Keratinocyte (primary cell): Measurements from ENCODE around the gene MYBPH. TPM values are rescaled to one million over a fixed set of nuclear protein-coding genes. Genes with fewer than 3 reads are reported as not detected.

Experiments used
- DNase-seq: peaks from one replicate; pipeline ENCODE4 v3.0.0-alpha.2; 2011; ENCODE audit warnings: low read depth, missing footprints, low spot score
- FAIRE-seq: peaks from 2 replicates; lab custom pipeline; 2011; peaks lifted over from hg19 to GRCh38; lab: Jason Lieb, UNC
- H2AFZ ChIP-seq: 2 replicates; pipeline ENCODE4 v1.6.0; 2012; ENCODE audit warnings: low read length, control low read depth, inconsistent platforms; ENCODE audit not compliant: control insufficient read depth
- H3K27ac ChIP-seq: 2 replicates; pipeline ENCODE4 v1.5.1; 2011; ENCODE audit warnings: low read length; ENCODE audit not compliant: control insufficient read depth, insufficient read depth
- H3K27me3 ChIP-seq: 3 replicates; pipeline ENCODE4 v1.6.0; 2011; ENCODE audit warnings: low read length; ENCODE audit not compliant: control insufficient read depth, insufficient read depth; ENCODE audit errors: extremely low read depth
- H3K36me3 ChIP-seq, 2 experiments: 2 replicates in 1 of 2; 3 replicates in 1 of 2; pipeline ENCODE4 v1.5.1; 2011; ENCODE audit warnings: low read length in 2 of 2, mild to moderate bottlenecking in 1 of 2; ENCODE audit not compliant: control insufficient read depth in 2 of 2, insufficient read depth in 2 of 2; ENCODE audit errors: extremely low read depth in 1 of 2
- H3K4me1 ChIP-seq: 3 replicates; pipeline ENCODE4 v1.5.1; 2011; ENCODE audit warnings: low read length; ENCODE audit not compliant: control insufficient read depth, insufficient read depth; ENCODE audit errors: extremely low read depth
- H3K4me2 ChIP-seq: 3 replicates; pipeline ENCODE4 v1.6.0; 2011; ENCODE audit warnings: low read depth, low read length; ENCODE audit not compliant: control insufficient read depth, insufficient read depth; ENCODE audit errors: extremely low read depth
- H3K4me3 ChIP-seq, 3 experiments: fragments of 200-600 bp in 1 of 3; sonication (generic) in 1 of 3; 2 replicates in 2 of 3; 3 replicates in 1 of 3; pipeline ENCODE4 v1.5.1; 2011 to 2016; ENCODE audit warnings: low read length in 3 of 3, mild to moderate bottlenecking in 3 of 3, control low read depth in 2 of 3, inconsistent platforms in 1 of 3, low read depth in 1 of 3, mixed read lengths in 1 of 3, mixed run types in 1 of 3, moderate library complexity in 1 of 3; ENCODE audit not compliant: control insufficient read depth in 2 of 3, insufficient read depth in 2 of 3; ENCODE audit errors: extremely low read depth in 1 of 3
- H3K79me2 ChIP-seq: 2 replicates; pipeline ENCODE4 v1.6.0; 2012; ENCODE audit warnings: low read length; ENCODE audit not compliant: control insufficient read depth, insufficient read depth
- H3K9ac ChIP-seq: 3 replicates; pipeline ENCODE4 v1.6.0; 2011; ENCODE audit warnings: low read length; ENCODE audit not compliant: control insufficient read depth, insufficient read depth; ENCODE audit errors: extremely low read depth
- H3K9me1 ChIP-seq: 3 replicates; pipeline ENCODE4 v1.6.0; 2011; ENCODE audit warnings: low read length; ENCODE audit not compliant: control insufficient read depth, insufficient read depth; ENCODE audit errors: extremely low read depth
- H3K9me3 ChIP-seq: 2 replicates; pipeline ENCODE4 v1.5.1; 2012; ENCODE audit warnings: low read depth, low read length; ENCODE audit not compliant: control insufficient read depth
- H4K20me1 ChIP-seq: 3 replicates; pipeline ENCODE4 v1.6.0; 2011; ENCODE audit warnings: low read length; ENCODE audit not compliant: control insufficient read depth, insufficient read depth; ENCODE audit errors: extremely low read depth
- CTCF ChIP-seq, 3 experiments: IDR thresholded peaks in 1 of 3; conservative IDR thresholded peaks in 1 of 3; optimal IDR thresholded peaks in 1 of 3; 2 replicates in 2 of 3; 3 replicates in 1 of 3; pipeline versions ENCODE3 to v1.5.1; 2011; ENCODE audit warnings: low read length in 3 of 3, mild to moderate bottlenecking in 3 of 3, moderate library complexity in 2 of 3, control low read depth in 1 of 3, inconsistent platforms in 1 of 3; ENCODE audit not compliant: insufficient read depth in 2 of 3; ENCODE audit errors: extremely low read depth in 1 of 3
- EZH2 ChIP-seq: IDR thresholded peaks from one replicate; pipeline ENCODE4 v1.6.1; 2012; ENCODE audit warnings: inconsistent platforms, mild to moderate bottlenecking, low read length, moderate library complexity
- dilution Hi-C: fragments of 300-500 bp; cut with MboI; formaldehyde crosslinking; loops from one replicate; pipeline ENCODE4 v1.7.0; 2020; ENCODE audit warnings: low sequenced_read_pairs; ENCODE audit not compliant: extremely low pct_ligation_motif_present
- polyA plus RNA-seq, 5 experiments: library from polyadenylated mRNA; depleted of rRNA in 3 of 5; stranded (reverse) in 3 of 5; stranded (forward) in 1 of 5; unstranded in 1 of 5; fragments of >200 nt; gene quantifications; 1 replicate in 1 of 5; 2 replicates in 3 of 5; 3 replicates in 1 of 5; pipeline versions ENCODE4 v1.2.1 to v1.2.3, GENCODE V29; 2011 to 2012; ENCODE audit warnings: missing spikeins in 2 of 5, low read depth in 1 of 5, low replicate concordance in 1 of 5

Gene MYBPH
- polyA plus RNA-seq, 1 donor (not counting 4 experiments of a cell fraction or from before 2014, with no cell fraction given): not detected

GRCh38 chr1:203187689-203188264 lies 12.2 kb upstream of the MYBPH start:
- Histone ChIP-seq H3K4me2 (no peak overlapping the region), H2AFZ (no peak overlapping the region), H3K9ac (no peak overlapping the region), H3K36me3 (no peaks in the 10 kb centered on the region), H3K27ac (no peak overlapping the region), H4K20me1 (no peaks in the 10 kb centered on the region), H3K4me1 (no peaks in the 10 kb centered on the region), H3K4me3 (no peak overlapping the region), H3K79me2 (no peaks in the 10 kb centered on the region), H3K27me3 (no peaks in the 10 kb centered on the region), H3K9me1 (no peaks in the 10 kb centered on the region), H3K9me3 (no peaks in the 10 kb centered on the region)
- DNase-seq (no peak), FAIRE-seq (no peak)
- dilution Hi-C loops: no loop called here
- no peak for TF ChIP-seq CTCF (optimal IDR thresholded peaks at IDR 0.05 in 1 of 3, IDR thresholded peaks at IDR 0.05 in 1 of 3, conservative IDR thresholded peaks at IDR 0.05 in 1 of 3; ENCODE audit: extremely low read depth in 1 of 3, insufficient read depth in 2 of 3, low read length in 3 of 3)
- TF ChIP-seq EZH2: no peak

- dilution Hi-C loops: no loop called here
- H3K4me1 ChIP-seq: no peaks in the 10 kb centered on the region
- DNase-seq (no peak), FAIRE-seq (no peak)
- no peaks in the 10 kb centered on the region for H4K20me1 ChIP-seq
- TF ChIP-seq EZH2: no peak
- no peak for TF ChIP-seq CTCF (optimal IDR thresholded peaks at IDR 0.05 in 1 of 3, IDR thresholded peaks at IDR 0.05 in 1 of 3, conservative IDR thresholded peaks at IDR 0.05 in 1 of 3; ENCODE audit: extremely low read depth in 1 of 3, insufficient read depth in 2 of 3, low read length in 3 of 3)
- H3K4me3 ChIP-seq: no peak overlapping the region
- no peak overlapping the region for H3K27ac ChIP-seq
- no peaks in the 10 kb centered on the region for H3K79me2 ChIP-seq
- no peaks in the 10 kb centered on the region for H3K36me3 ChIP-seq
- H3K27me3 ChIP-seq: no peaks in the 10 kb centered on the region
- no peak overlapping the region for H2AFZ ChIP-seq
- H3K9me3 ChIP-seq: no peaks in the 10 kb centered on the region
- no peak overlapping the region for H3K4me2 ChIP-seq
- H3K9me1 ChIP-seq: no peaks in the 10 kb centered on the region
- no peak overlapping the region for H3K9ac ChIP-seq
Measured at GRCh38 chr1:203187304-203187685, 11.7 kb upstream of the MYBPH start.
